Activated gamma-delta T cell (primary cell): ENCODE data around the gene PELO.

Experiments used
- DNase-seq: peaks from one replicate; lab custom pipeline; 2025; lab: John Stamatoyannopoulos, UW

Gene PELO

GRCh38 chr5:52771343-52772039 is 16.2 kb upstream of the PELO start:
- DNase-seq, result no peak

- DNase-seq, result no peak
Measured at GRCh38 chr5:52772668-52773067, 15.0 kb upstream of the PELO start.

- DNase-seq, result no peak
Measured at GRCh38 chr5:52773342-52773741, 14.4 kb upstream of the PELO start.

GRCh38 chr5:52774005-52774410 is 13.7 kb upstream of the PELO start:
- no peak for DNase-seq

DNA sequence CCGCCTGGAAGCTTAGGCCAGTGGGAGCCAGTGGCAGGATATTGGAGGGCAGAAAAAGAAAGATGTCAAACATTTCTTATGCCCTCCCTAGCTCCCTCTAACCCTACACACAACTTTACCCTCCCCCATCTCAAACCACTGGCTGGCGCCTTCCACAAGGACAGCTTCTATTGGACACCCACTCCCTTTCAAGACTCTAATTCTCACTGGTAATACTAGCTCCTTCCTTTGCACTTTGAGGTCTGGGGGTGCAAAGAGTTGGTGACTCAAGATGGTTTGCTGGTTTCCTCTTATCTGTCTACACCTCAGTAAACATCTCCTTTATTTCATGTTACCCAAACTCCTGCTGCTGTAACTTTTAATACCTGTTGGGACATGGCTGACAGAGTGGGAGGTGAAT is 11.6 kb upstream of the PELO start:
- DNase-seq, result no peak

DNA sequence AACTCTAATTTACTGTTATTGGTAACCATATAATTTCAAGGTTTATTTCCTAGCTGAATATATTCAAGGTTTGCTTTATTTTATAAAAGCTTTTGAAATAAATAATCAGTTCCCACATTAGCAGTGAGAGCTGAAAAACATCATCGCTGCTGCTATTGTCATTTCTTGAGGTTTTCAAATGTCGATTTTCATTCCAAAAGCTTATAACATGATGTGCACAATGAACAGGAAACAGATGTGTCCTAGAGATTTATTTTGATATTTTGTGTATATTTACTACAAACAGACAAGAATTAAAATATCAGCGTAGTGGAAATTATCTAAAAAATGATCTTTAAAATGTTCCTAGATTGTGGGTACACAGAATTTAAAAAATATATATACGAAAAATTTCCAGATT is 10.5 kb upstream of the PELO start:
- DNase-seq, result no peak

- DNase-seq, result no peak
Measured at GRCh38 chr5:52778781-52779180, 8.9 kb upstream of the PELO start.

- DNase-seq, result no peak
Measured at GRCh38 chr5:52779213-52779612, 8.5 kb upstream of the PELO start.

DNA sequence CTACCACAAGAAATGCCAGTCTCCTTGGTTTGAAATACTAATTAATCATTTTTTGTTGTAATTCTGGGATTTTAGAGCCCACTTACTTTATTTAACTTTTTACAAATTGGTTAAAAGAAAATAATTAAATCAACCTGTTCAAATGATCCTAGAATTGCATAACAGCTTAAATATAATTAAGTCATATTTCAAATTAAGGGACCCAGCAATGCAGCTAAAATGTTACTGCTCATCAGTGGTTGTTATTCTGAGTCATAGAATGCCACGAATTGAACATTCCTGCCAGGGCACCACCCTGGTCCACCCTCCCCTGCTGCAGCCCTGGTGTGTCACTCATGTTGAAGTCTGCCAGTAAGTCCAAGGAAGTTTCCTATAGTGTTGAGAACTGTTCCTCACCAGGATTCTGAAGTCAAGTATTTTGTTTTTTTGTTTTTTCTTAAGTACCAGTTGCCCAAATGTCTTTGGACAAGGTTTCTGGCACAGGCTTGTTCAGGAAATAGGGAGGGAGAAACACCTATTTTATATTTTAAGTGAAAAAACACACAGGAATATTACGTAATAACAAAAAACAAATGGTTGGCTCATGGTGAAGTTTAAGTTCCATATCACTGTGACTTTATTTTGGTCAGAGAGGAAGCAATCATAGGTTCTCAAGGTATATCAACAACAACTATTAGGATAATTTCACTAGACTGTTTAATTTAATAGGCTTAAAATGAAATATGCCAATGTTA is 4.3 kb upstream of the PELO start:
- no peak for DNase-seq

- DNase-seq, result no peak
Measured at GRCh38 chr5:52784737-52785136, 3.0 kb upstream of the PELO start.

- no peak for DNase-seq
Measured at GRCh38 chr5:52786391-52786790, 1.3 kb upstream of the PELO start.

DNA sequence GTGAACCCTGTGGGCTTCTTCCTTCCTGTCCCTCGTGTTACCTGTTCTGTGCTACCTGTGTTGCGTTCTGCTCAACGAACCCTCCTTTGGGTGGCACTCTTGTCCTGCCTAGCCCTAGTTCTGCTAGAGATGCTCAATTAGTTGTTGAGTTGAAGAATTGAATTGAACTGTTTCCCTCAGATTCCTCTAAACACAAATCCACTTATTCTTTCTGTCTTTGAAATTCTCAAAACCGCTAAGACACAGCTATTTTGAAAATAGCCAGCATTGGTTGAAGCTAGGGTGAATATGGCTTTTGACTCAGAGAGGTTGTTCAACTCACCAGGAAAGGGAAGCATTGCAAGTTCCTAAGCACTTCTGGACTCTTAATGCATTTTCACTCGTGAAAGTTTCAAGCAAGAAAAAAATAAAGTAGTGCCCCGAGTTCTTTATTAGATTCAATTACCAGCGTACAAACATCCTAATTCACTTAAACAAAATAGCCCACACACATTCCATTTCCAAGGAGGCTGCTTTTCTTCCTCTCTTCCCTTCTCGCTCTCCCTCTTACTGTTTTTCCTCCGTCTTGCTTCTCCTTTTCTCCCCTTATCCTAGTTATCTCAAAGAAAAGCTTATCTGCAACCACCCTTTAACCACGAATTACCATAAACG is 642 bp upstream of the PELO start:
- no peak for DNase-seq

DNA sequence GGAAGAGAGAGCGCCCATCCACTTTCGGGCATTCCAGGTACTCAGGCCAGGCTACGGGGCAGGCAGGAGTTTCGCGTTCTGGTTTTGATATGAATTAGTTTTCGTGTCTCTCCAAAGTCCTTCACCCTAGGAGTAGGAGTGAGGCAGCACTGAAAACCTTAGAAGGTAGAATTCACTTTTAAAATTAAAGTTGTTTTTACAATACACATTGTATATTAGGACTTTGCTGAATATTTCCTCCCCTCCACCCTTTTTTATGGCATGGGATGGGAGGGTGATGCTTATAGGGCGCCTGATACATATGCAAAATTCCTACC is 747 bp downstream of the PELO start:
- no peak for DNase-seq

- DNase-seq, result no peak
Measured at GRCh38 chr5:52789378-52789777, 1.7 kb downstream of the PELO start.

DNA sequence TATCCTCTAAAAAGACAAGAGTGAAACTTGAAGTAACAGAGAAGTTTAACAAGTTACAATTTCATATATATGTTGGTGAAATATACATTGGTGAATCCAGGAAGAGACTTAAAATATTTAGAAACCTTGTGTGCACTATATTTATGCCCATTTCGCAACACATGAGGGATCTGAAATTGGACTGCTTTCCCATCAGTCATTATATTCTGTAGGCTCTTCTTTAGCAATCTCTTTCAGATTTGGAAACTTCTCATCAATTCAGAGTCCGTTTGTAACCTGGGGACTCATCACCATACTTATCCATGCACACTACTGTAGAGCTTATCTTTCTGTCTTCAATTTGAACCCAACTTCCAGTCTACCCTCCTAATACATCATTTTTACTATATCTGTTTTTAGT is 2.1 kb downstream of the PELO start:
- DNase-seq, result no peak

- DNase-seq, result no peak
Measured at GRCh38 chr5:52791366-52791765, 3.6 kb downstream of the PELO start.

DNA sequence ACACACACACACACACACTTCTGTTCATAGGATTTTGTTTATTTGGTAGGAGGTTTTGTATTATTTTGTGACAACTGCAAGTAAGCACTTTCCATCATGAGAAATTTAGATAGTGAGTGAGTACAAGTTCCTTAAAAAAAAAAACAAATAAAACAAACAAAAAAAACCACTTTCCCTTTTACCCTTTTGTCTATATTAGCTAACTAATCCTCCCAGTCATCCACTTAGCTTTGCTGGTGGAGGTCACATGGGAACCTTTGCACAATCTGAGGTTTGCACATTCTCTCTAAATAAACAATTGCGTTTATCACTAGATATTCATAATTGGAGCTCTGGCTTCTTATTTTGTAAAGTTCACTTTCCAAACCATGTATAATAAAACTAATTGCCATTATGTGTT is 6.8 kb downstream of the PELO start:
- DNase-seq, result no peak

DNA sequence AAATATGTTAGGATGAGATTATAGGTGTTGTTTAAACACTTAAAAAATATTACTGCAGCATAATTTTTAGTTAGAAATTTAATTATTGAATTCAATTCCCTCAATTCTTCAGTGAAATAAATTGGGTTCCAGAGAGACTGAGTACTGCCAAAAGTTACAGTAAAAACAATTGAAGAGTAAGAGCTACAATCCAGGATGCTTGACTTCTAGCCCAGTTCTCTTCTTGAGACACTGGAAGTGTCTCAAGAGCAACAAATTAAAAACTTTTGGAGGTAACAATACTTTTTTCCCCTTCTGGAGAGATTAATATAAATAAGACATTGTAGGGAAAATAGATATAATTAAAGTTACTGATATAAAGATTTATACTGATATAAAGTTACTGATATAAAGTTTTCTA is 8.3 kb downstream of the PELO start:
- no peak for DNase-seq

- DNase-seq, result no peak
Measured at GRCh38 chr5:52796516-52797103, 8.9 kb downstream of the PELO start.

DNA sequence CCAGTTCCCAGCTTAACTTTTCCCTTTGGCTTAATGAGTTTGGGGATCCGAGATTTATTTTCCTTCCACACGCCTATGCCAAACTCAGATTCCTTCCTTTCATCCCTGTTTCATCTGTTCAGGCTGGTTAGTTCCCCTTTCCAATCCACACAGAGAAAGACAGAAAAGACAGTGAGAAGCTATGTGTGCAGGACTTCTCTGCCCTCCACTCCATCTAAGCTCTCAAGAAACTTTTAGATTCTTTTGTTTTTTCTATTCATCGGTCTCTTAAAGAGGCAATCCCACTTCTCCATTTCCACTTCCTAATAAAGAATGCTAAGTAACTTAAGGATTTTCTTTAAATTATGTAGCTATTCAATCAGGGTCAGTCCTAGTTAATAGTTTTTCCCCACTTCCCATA is 11.2 kb downstream of the PELO start:
- DNase-seq, result no peak

- no peak for DNase-seq
Measured at GRCh38 chr5:52799358-52799982, 11.8 kb downstream of the PELO start.

- DNase-seq, result peak; percentile 95
Measured at GRCh38 chr5:52799983-52800393, 12.3 kb downstream of the PELO start.
